Stimulated activated CD8-positive, alpha-beta memory T cell treated with anti-CD3 and anti-CD28 coated beads, Interleukin-12 subunit alpha, Interleukin-12 subunit beta, amount 100 ng/mL, for 1 hour (primary cell): Measurements from ENCODE around the gene RXFP3.
"Not testable (repeated sequence)": the region's sequence is repeated elsewhere in the genome, so short reads cannot be mapped to it uniquely, and the experiment has no call there.

Source experiments
- DNase-seq: peaks from one replicate; pipeline ENCODE4 v3.0.0-alpha.2; 2020; ENCODE audit warnings: low read depth

Gene RXFP3

DNA sequence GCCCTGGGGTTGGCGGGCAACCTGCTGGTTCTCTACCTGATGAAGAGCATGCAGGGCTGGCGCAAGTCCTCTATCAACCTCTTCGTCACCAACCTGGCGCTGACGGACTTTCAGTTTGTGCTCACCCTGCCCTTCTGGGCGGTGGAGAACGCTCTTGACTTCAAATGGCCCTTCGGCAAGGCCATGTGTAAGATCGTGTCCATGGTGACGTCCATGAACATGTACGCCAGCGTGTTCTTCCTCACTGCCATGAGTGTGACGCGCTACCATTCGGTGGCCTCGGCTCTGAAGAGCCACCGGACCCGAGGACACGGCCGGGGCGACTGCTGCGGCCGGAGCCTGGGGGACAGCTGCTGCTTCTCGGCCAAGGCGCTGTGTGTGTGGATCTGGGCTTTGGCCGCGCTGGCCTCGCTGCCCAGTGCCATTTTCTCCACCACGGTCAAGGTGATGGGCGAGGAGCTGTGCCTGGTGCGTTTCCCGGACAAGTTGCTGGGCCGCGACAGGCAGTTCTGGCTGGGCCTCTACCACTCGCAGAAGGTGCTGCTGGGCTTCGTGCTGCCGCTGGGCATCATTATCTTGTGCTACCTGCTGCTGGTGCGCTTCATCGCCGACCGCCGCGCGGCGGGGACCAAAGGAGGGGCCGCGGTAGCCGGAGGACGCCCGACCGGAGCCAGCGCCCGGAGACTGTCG is 976 bp downstream of the RXFP3 start:
- no peak for DNase-seq

DNA sequence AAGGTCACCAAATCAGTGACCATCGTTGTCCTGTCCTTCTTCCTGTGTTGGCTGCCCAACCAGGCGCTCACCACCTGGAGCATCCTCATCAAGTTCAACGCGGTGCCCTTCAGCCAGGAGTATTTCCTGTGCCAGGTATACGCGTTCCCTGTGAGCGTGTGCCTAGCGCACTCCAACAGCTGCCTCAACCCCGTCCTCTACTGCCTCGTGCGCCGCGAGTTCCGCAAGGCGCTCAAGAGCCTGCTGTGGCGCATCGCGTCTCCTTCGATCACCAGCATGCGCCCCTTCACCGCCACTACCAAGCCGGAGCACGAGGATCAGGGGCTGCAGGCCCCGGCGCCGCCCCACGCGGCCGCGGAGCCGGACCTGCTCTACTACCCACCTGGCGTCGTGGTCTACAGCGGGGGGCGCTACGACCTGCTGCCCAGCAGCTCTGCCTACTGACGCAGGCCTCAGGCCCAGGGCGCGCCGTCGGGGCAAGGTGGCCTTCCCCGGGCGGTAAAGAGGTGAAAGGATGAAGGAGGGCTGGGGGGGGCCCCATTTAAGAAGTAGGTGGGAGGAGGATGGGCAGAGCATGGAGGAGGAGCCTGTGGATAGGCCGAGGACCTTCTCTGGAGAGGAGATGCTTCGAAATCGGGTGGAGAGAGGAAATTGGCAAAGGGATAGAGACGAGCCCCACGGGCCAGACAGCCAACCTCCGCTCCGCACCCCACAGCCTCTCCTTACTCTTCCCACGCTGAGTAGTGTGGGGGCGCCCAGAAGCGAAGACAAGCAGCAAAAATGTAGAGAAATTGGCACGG is 1.7 kb downstream of the RXFP3 start:
- DNase-seq = no peak

DNA sequence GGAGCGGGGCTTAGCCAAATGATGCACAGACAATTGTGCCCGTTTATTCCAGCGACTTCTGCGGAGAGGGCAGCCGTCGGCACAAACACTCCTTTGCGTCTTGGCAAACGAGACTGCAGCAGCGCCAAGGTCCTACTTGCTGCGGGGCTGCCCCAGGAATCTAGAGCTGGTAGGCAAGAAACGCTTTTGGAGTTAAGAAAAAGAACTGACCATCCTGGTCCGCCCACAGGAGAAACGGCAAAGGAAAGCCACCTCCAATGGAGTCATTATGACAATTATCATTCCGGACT is 2.3 kb downstream of the RXFP3 start:
- no peak for DNase-seq

DNA sequence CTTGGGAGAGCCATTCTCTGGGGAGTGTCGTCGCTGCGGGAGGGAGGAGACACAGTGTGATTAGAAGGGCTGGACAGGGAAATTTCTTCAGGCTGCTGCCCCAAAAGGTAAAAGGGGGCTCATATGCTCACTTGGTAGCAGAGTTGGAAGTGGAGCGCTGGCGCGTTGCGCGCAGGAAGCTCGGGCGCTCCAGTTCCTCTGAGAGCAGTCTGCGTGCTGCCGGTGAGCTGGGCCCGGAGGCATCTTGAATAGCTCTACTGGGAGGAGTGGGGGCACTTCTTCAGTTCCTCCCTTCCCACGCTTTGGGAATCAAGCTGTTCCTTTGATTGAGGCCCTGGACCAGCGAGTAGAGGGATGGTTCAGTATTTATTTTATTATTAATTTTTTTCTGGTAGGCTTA is 2.7 kb downstream of the RXFP3 start:
- DNase-seq = no peak

DNA sequence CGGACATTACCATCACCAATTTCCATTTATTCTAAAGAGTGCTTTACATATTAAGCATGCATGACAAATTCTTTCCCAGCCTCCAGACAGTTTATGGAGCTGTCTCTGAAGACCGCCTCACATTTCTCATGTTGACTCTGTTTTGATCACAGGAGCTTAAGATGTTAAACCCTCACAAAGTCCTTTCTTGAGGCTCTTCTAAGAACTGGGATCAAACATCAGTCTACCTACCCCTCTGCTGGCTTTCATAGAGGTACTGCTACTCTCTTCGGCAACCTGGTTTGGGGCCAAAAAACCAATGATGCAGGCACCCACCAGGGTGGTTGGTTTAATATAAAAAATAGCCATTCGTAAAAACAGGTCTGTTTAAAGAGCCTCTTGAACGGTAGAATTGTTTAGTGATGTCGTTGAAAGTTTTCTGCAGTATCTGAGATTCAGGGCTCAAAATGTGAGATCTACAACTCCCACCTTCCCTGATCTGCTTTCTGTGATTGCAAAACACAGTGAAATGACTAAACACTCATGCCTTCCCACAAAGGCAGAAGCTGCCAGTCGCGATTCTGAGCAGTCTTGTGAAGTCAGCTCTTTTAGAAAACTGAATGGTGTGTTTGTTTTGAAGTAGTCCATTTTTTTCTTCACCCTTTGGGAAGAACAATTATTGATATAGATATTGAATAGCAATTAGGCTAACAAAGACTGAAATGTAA is 3.5 kb downstream of the RXFP3 start:
- DNase-seq = no peak

DNA sequence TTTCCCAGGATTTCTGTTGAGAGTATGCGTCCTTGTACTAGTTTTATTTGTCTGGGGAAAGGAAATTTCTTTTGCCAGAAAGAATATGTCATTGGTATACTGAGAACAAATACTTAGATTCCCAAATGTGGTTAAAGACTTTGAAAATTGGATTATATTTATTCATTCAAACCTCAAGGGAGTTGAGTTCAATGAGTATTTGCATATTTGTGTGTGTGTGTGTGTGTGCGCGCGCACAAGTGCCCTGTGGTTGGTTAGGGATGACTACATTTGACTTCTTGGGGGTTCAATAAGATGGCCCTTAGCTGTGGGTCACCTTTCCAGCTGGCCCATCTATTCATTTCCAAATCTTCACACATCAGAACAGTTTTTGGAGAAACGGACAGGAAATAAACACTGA is 4.9 kb downstream of the RXFP3 start:
- no peak for DNase-seq

DNA sequence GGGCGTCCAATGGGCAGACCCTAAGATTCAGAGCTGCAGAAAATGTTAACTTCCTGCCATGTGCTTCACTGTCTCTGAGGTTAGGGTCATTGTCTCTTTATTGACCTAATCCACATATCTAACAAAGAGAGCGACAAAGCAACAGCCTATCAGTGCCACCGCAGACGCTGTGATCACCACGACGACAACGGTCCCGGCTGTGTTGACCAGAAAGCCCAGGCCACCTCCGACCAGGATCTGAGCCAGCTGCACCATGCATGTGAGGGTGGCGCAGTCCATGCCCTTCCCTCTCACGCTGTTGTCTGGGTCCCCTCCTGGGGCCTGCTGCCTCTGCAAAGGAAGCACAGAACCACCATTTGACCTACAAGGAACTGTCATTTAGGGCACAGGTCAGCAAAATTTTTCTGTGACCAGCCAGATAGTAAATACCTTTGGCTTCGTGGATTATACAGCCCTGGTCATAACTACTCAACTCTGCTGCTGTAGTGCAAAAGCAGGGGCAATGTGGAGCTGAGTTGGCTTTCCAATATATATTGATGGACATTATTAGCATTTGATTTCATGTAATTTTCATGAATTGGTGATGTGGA is 8.5 kb downstream of the RXFP3 start:
- DNase-seq = no peak

DNA sequence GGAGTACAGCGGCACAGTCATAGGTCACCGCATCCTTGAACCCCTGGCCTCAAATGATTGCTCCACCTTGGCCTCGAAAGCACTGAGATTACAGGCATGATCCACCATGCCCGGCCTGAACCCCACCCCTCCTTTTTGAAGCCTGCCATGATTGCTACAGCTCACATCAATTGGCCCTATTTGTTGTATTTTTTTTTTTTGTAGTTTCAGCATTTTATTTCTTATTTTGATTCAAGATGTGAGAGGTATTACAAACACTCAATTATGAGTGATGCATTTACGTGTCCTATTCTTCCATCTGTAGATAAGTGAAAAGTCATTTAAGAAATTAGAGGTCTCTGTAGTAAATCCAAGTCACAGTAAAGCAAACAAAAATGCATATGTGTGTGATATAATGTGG is 16.0 kb downstream of the RXFP3 start:
- not testable (repeated sequence) for DNase-seq

DNA sequence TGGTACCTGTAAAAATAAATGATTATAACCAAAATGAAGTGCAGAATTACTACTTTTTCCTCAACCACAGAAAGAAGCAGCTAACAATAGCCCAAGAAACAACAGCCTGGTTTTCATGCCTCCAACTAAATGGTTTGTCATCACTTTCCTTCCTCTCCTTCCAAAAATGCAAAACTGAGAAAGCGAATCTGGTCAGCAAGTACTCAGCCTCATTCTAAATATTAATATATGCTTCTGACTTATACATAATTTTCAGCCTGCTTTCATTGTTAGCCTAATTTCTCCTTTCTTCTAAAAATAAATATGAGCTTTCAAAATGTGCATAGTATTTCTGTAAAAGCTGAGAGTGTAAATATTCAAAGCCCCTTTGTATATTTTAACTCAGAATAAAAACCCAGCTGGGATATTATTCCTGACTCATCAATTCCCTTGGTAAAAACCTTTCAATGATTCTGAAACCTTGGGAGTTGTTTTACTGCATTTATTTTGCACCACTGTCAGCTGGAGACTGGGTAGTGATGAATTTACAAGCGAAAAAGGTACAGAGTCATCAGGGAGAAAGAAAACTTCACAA is 21.5 kb downstream of the RXFP3 start:
- DNase-seq = no peak

DNA sequence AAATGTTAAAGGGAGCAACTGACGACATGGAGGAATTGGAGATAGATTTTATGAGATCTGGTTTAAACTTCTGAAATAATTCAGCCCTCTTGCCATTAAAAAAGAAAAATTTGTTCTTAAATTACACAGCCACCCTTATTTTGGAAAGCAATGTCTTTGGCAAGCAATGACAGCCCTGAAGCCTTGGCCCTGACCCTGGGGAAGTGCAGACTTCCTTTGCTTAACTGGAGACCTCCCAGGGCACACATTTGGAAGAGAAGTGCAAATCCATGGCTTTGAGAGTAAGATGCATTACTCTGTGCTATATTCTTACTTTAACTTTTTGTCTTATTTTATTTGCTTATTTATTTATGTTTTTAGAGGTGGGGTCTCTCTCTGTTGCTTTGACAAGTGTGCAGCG is 22.0 kb downstream of the RXFP3 start:
- no peak for DNase-seq

DNA sequence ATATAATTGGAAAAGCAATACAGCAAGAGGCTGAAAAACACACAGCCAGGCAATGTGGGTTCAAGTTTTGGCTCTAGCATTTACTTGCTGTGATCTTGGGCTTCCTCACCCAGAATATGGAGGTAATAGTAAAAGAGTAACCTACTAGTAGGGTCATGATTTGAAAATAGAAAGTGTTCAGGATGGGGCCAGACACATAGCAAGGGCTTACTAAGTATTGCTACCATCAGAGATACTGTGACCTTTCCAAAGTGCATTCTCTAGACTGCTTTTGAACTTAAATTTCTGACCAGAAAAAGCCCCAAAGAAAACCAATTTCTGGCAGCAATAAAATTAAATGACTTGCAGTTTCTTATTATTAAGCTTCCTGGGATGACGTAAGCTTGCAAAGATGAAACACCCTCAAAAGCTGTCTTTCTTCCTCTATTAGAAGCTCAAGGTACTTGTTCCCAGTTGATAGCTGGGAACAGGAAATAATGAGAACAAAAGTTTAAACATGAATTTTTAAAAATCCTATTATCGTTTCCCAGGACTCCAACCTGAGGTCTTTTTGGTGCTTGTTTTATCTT is 28.0 kb downstream of the RXFP3 start:
- no peak for DNase-seq

DNA sequence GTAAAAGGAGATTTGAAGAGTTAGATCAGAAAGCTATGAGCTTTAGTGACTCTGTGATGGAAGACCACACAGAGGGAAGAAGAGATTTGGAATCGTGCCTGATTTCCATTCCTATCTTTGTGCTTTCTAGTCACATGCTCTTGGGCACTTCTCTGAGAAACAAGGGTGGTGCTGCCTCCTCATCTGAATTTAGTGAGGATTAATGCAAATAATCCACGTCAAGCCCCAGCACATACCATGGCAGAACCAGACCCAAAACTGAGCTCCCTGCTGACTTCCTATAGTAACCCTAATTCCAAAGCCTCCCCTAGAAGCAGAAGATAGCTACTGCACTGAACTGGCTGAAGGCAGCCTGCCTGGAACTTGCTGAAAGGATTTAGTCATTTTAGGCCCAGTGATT is 30.6 kb downstream of the RXFP3 start:
- DNase-seq = no peak

DNA sequence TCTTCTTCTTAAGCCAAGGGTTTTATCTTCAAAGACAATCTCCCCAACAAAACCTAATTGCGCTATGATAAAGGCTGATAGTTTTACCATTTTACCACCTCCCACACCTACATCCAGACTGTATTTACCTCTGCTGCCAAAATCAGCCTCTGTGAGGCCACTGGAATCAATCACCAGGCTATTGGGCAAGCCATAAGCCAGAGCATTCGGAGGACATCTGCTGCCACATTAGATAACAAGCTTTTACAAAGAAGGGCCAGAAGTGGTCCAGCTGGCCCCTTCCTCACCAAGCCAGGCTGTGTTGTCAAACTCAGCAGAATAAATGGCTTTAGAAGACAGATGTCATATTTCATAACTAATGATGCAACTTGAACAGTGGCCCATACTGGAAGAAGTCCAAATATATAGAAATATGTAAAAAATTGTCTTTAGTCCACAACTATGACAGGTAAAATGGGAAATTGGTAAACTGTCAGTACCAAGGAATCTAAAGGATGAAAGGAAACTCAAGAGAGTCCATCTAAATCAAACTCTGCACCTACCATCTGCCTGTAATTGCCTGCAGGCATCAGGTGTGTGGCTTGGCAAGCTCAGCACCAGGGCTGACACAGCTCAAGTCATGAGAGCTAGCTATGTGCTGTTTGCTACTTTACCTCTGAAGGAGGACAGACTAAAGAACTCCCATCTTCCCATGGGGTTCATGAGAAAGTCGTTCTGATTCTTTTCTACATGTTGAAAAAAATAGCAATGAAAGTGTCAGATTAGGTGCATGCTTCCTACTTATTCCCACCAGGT is 32.2 kb downstream of the RXFP3 start:
- no peak for DNase-seq

DNA sequence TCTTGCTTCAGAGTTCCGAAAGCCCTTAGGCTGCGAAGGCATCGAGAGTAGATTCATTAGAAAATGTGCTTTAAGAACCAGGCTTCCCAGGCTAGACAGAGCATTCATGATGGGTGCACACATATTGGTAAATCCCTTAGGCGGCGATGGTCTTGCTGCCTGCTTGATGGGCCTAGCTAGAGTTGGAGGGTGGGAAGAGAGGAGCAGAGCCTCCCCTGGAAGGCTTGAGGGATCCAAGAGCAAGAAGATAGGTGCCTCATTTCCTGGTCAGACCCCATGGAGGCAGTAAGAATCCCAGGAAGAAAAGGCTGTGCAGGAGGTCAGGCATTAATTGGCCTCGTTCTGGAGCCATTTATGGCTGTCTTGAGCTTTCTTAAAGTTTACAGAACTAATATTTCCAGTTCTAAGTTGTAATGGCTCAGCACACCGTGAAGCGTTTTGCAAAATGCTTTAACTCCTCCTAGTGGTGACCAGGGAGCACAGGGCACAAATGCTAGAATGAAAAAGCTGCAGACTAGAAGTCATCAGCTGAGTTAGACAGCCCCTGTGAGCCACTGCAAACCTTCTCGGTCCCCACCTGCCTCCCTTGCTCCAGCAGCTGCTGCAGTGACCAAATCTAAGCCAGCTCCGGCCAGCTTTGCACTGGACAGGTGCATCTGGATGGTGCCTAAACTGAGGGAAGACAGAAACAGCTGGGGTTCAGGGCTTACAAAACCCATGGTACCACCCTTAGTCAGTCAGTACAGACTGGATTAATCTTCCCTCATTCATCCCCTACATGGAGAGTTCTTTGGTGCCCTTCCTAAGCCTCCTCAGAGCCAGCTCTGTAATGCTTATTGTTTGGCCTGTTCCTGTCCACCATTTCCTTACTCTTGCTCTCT is 33.6 kb downstream of the RXFP3 start:
- no peak for DNase-seq

DNA sequence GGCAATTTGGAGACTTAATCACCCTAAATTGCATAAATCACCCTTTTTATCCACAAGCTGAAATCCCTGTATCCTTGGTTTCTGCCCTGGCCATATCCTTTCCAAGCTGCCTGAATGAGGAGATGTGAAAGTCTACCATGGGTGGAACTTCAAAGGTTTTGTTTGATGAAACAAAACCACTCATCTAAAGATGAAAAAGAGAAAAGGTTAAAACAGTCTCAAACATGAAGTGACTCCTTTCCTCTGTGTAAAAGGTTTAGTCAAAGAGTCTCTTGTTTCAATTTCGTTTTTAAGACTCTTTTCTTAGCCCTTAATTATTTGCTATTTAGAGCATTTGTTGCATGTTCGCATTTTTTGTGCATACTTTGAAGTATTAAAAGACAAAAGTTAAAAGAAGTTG is 37.1 kb downstream of the RXFP3 start:
- DNase-seq = no peak

DNA sequence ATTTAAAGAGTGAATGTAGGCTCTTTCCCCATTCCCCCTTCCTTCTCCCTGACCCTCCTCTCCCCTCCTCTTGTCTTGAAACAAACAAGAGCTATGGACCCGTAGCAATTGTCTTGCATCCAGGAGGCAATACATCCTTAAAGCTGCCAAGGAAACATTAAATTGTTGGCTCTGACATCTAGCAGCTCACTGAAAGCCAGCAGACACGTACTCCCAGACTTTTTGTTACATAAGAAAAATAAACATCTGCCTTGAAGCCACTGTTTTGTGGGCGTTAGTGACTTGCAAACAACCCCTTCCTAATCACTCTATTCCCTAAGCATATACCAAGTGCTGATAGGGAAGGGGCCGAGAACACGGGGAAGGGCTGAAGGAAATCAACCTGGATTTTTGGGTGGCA is 39.7 kb downstream of the RXFP3 start:
- no peak for DNase-seq

DNA sequence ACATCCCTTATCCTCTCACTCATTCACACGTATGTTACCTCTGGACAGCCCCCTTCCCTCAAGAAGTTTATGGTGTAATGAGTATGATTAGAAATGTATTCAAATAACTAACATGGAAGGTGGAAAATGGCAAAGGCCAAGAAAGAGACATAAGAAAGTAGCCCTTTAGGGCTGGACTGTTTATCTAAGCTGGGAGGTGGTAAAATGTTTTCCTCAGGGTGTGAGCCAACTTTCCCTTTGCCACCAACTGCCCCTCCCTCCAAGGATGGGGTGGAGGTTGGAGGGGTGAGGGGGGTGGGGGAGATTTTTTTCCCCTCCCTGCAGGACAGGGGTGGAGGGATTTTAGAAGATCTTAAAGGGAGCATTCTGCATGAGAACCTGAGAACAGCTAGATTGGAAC is 40.1 kb downstream of the RXFP3 start:
- no peak for DNase-seq

DNA sequence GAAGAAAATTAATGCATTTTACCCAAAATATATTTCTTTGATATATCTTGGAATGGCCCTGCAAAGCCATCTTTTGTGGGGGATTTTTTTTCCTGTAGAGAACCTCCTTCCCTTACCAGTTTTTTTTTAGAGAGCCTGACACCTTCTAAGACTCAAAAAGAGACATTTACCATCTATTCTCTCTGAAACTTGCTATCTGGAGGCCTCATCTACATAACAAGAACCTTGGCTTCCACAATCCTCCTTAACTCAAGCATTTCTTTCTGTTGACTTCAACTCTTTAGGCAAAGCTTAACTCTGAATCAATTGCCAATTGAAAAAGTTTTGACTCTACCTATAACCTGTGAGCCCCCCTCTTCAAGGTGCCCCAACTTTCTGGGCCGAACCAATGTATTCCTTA is 42.1 kb downstream of the RXFP3 start:
- no peak for DNase-seq

DNA sequence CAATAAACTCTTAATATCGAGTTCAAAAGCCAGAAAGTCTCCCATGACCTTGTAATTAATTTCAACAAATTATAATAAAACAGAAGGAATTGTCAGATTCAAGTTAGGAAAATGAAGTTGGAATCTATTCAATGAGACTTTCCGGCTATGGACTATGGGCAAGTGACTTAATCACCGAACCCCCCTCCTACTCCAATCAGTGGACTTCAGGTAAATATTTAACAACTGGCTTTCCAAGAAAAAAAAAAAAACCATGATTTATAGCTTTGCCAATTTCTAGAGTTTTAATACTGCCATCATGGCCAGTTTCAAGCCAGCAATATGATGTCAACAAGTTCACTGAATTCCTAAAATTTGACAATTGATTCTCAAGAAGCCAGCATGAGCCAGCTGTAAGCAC is 43.8 kb downstream of the RXFP3 start:
- DNase-seq = no peak

DNA sequence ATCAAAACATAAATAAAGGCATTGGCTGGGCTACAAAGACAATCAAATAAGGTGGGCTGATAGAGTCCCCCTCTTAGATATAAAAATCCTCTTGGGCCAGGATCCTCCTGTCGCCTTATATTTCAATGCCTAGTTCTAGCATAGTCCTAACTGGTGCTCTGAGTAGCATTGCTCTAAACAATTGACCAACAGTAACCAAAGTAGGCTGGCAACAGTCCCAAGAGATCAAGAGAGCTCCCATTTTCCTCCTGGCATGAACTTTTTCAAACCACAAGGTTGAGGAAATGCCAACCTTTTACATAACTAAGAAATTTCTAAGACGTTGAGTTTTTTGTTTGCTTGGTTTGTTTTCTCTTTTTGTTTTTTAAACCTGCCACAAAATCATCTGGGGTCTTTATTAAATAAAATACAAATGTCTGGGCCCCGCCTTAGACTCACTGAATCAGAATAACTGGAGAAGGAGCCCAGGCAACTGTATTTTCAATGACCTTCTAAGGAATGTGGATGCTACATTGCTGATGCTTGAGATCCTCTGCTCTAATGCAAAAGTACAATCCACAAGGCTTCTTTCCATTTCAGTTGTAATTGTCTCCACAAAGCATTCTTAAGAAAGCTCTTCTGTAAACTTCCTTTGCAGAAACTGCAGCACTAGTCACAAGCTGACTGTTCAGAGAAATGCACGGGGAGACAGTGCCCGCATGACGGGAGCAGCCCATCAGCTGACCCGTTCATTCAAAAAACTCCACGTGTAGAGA is 45.4 kb downstream of the RXFP3 start:
- no peak for DNase-seq
